GM08714 (cell line): ENCODE data around the gene ZNF490.
A peak's percentile ranks its signal among the peaks of the same experiment; 100 is the strongest.
"Not testable (repeated sequence)": the region's sequence is repeated elsewhere in the genome, so short reads cannot be mapped to it uniquely, and the experiment has no call there.

Source experiments
- H3K4me3 ChIP-seq: fragments of 200-500 bp; sonication (Bioruptor generic); 2 replicates; pipeline ENCODE4 v1.5.1; 2014; ENCODE audit warnings: mild to moderate bottlenecking, low read length, inconsistent platforms
- ZNF274 ChIP-seq: IDR thresholded peaks from 2 replicates; pipeline ENCODE4 v1.6.1; 2012; ENCODE audit warnings: mild to moderate bottlenecking, low read depth, low read length

Gene ZNF490

DNA sequence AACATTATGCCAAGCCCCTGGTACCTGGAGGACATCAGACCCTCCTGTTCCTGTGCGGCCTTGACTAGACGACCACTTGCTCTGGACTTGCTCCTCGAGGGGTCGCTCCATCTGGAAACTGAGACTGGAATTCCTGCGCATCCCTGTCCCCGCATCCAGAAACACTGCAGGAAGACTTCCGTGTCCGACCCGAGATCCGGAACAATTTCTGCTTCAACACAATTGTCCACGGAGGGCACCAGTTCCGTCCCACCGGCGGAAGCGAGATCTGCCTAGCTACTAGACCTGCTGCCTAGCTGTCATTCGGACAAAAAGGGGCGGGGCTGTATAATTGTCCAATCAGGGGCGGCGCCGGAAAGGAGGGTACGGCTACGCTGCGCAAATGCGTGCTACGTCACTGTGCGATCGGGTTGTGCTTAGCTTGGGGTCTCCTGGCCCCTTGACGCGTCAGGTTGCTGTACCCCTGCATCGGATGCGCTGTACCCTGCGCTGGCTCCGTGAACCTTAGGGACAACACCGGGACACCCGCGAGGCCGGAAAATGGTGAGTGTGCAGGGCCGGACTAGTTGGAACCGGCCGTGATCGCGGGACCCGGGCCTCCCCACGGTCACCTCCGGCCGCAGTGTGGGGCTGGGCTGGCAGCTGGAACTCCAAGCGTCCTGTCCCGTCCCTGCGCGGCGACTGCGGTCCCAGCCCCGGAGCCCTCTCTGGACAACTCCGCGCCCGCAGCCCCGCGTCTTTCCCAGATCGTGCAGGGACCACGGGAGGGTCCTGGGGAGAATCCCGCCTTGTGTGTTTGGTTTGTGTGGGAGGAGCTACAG, at the start of gene ZNF490, which contains the start of gene ZNF791:
ZNF490 (minus strand) TSS at position 274 of the 821 bp plus-strand sequence; CDS start at position 141, 133 bp downstream.
ZNF791 (plus strand) TSS at position 381 of the 821 bp plus-strand sequence; CDS start at position 541, 160 bp downstream.
- no peak for TF ChIP-seq ZNF274
- peak within 1 kb of the TSS; percentile 83 for H3K4me3 ChIP-seq

DNA sequence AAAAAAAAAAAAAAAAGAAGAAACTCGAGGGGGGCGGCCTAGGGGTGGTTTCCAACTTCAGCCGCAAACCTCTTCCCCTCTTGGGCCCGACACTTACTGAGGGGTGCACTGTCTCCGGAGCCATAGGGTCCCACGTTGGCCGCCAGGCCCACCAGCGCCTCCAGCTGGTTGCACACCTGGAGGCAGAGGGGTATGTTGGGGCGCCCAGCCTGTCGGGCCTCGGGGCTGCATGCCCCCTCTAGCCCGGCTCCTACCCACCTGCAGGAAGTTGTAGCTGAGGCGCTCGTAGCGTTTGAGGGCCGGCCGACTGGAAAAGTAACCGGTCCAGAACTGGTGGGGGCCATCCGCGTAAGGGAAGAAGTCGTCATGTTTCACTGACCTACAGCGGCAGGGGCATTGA, 47.4 kb upstream of the ZNF490 start:
- TF ChIP-seq ZNF274: no peak
- H3K4me3 ChIP-seq: no peak overlapping the region

GRCh38 chr19:12656899-12657571, 46.4 kb upstream of the ZNF490 start:
- no peak overlapping the region for H3K4me3 ChIP-seq
- TF ChIP-seq ZNF274: no peak

- no peak overlapping the region for H3K4me3 ChIP-seq
- TF ChIP-seq ZNF274: no peak
Observed at GRCh38 chr19:12655546-12655945, 44.9 kb upstream of the ZNF490 start.

DNA sequence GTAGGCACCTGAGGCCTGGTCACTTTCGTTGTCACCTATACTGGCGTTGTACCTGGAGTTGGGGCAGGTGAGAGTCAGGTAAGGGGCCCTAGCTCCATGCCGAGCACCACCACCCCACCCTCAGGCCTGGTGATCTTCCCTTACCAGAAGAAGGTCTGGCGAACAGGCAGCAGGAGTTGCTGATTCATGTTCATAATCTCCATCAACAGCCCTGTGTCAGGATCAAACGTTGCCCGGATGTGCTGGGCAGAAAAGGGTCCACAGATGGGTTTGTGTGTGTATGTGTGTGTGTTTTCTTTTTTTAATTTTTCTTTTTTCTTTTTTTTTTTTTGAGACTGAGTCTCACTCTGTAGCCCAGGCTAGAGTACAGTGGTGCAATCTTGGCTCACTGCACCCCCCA, 41.6 kb upstream of the ZNF490 start:
- H3K4me3 ChIP-seq: no peak overlapping the region
- no peak for TF ChIP-seq ZNF274

DNA sequence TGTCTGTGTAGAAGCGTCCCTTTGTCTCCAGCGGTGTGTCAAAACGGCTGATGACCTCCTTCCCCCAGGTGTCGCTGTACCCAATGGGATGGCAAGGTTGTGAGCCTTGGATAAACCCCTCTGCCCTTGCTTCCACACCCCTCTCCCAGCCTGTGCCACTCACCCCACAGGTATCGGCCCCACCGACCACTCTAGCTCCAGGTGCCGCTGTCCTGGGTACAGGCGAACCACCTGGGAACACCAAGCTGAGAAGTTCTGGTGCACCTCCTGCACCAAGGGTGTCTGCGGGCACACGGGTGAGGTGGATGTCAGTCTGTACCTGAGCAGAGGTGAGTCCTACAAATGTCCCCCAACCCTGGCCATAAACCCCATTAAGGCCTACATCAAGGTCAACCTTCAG, 39.3 kb upstream of the ZNF490 start:
- no peak overlapping the region for H3K4me3 ChIP-seq
- no peak for TF ChIP-seq ZNF274

DNA sequence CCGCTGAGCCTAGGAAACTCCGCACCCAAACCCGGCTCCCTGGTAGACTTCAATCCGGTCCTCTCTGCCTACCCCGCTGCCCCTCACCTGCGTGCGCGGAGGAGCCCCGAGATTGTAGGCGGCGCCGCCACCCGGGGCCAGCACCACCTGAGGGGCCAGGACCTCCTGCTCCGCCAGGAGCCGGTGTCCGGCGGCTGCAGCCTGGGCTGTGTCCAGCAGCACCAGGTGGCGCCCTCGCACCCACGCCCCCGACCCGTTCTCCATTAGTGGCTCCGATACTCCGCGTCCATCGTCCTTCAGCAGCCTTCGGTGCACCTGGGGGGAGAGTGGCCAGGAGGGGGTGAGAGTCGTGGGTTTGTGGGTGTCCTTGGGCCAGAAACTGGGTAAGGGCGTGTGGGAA, 37.5 kb upstream of the ZNF490 start:
- TF ChIP-seq ZNF274: no peak
- H3K4me3 ChIP-seq: no peak overlapping the region

GRCh38 chr19:12647490-12648071, 37.0 kb upstream of the ZNF490 start:
- no peak for TF ChIP-seq ZNF274
- no peak overlapping the region for H3K4me3 ChIP-seq

GRCh38 chr19:12647047-12647446, 36.4 kb upstream of the ZNF490 start:
- no peak for TF ChIP-seq ZNF274
- H3K4me3 ChIP-seq: no peak overlapping the region

- no peak for TF ChIP-seq ZNF274
- no peak overlapping the region for H3K4me3 ChIP-seq
Observed at GRCh38 chr19:12646551-12646950, 35.9 kb upstream of the ZNF490 start.

- H3K4me3 ChIP-seq: not testable (repeated sequence)
Observed at GRCh38 chr19:12643716-12644115, 33.1 kb upstream of the ZNF490 start.

DNA sequence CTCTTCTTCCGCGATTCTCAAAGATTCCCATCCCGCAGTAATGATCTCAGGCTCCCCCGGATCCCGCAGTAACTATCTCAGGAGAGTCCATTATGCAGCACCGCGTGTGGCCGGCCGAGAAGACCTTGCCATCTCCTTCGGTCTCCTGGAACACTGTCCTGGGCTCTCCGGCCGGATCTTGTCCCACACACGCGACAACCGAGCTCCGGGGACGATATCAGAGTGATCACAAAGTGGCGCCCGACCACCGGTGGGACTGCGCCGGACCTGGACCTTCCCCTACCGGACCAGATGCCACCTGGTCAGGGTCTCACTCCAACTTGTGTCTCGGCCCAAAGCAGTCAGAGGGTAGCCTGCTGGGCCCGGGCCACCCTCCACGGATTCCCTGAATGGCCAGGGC, 31.9 kb upstream of the ZNF490 start:
- no peak for TF ChIP-seq ZNF274
- H3K4me3 ChIP-seq: no peak overlapping the region

DNA sequence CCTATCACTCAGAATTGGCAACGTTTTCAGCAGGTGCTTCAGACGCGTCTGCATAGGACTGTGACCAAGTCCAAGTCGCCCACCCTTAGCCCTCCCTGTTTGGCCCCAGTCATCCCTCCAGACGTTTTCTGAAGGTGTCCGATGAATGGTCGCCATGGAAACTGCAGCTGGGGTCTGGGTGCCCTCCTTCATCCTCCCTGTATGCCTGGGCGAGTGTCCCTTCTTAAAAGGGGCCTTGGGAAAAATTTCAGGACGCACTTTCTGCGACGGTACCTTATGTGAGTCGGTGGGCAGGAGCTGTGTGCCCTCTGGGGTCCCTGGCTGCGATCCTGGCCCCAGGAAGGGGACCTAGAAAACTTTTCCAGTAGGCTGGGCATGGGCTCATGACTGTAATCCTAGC, 30.8 kb upstream of the ZNF490 start:
- H3K4me3 ChIP-seq: no peak overlapping the region
- no peak for TF ChIP-seq ZNF274

DNA sequence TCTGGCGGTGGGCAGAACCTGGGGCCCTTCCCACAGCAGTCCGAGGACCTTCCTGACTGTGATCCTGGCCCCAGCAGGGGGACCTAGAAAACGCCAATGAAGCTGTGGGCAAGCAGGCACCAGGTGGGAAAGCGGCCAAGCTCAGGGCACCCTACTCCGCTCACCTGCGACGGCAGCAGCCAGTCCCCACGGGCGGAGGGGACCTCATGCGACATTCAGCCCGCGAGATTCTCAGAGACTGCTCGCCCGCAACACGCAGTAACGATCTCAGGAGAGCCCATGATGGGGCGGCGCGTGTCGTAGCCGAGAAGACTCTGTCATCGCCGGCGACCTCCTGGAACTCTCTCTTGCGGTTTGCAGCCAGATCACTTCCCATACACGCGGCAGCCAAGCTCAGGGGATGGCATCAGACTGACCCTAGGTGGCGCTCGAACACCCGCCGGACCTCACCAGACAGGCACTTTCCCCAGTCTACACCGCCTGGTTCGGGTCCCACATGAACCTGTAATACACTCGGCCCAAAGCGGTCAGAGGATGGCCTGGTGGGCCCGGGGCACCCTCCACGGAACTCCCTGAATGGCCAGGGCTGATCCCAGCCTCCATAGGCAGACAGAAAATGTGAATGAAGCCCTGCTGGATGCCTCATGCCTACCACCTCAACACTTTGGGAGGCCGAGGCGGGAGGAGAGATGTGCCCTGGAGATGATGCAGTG, 29.4 kb upstream of the ZNF490 start:
- H3K4me3 ChIP-seq: no peak overlapping the region
- TF ChIP-seq ZNF274: no peak
